Right atrium auricular region (tissue), 2 donors: Measurements from ENCODE around the gene VWA5B2. TPM values are rescaled to one million over a fixed set of nuclear protein-coding genes. Genes with fewer than 3 reads are reported as not detected.

Experiments used
- DNase-seq: peaks from one replicate; pipeline ENCODE4 v3.0.0-alpha.2; 2019; ENCODE audit warnings: low spot score
- H3K27ac ChIP-seq, 2 donors: fragments of 200-600 bp; sonication (generic); 1 replicate in 1 of 2; 2 replicates in 1 of 2; pipeline ENCODE4 v1.5.1; 2016 to 2019
- H3K27me3 ChIP-seq, 2 donors: fragments of 200-600 bp; sonication (generic); one replicate each; pipeline versions ENCODE4 v1.5.1 to v1.6.0; 2017 to 2019
- H3K36me3 ChIP-seq: fragments of 200-600 bp; sonication (generic); one replicate; pipeline ENCODE4 v1.5.1; 2016
- H3K4me1 ChIP-seq, 2 donors: fragments of 200-600 bp; sonication (generic); one replicate each; pipeline versions ENCODE4 v1.5.1 to v1.6.0; 2017 to 2019
- H3K4me3 ChIP-seq, 2 donors: fragments of 200-600 bp; sonication (generic); 1 replicate in 1 of 2; 2 replicates in 1 of 2; pipeline ENCODE4 v1.5.1; 2017 to 2019; ENCODE audit warnings: mild to moderate bottlenecking in 1 of 2, moderate library complexity in 1 of 2
- H3K9me3 ChIP-seq, 2 donors: fragments of 200-600 bp; sonication (generic); one replicate each; pipeline ENCODE4 v1.5.1; 2019
- total RNA-seq, 2 donors: library from RNA; depleted of rRNA; stranded (reverse); fragments of >200 nt; gene quantifications; one replicate each; pipeline ENCODE4 v1.1.0, GENCODE V29; 2016
- TF ChIP-seq, protein P1 (sequence below), 2 donors: fragments of 200-600 bp; sonication (generic); IDR thresholded peaks; one replicate each; pipeline ENCODE4 v1.5.1; 2019; ENCODE audit warnings: antibody characterized with exemption in 2 of 2

The VWA5B2 gene
- total RNA-seq, 2 donors from 2014 or later: not detected

DNA sequence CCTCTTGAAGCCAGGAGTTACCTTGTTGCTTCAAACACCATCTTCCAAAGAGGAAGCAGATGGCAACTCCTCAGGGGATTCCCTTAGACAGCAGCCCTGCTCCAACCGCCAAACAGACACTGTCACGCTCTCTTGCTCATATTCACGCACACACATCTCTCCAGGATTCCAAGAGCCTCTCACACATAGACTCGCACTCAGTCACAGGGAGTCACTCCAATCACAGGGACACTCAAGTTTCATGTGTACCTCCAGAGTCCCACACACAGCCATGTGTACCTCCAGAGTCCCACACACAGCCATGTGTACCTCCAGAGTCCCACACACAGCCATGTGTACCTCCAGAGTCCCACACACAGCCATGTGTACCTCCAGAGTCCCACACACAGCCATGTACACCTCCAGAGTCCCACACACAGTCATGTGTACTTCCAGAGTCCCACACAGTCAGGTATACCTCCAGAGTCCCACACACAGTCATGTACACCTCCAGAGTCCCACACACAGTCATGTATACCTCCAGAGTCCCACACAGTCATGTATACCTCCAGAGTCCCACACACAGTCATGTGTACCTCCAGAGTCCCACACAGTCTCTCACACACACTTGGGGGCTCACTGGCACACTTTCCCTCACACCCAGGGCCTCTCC is 6.1 kb downstream of the VWA5B2 start:
- TF ChIP-seq, protein P1, sequence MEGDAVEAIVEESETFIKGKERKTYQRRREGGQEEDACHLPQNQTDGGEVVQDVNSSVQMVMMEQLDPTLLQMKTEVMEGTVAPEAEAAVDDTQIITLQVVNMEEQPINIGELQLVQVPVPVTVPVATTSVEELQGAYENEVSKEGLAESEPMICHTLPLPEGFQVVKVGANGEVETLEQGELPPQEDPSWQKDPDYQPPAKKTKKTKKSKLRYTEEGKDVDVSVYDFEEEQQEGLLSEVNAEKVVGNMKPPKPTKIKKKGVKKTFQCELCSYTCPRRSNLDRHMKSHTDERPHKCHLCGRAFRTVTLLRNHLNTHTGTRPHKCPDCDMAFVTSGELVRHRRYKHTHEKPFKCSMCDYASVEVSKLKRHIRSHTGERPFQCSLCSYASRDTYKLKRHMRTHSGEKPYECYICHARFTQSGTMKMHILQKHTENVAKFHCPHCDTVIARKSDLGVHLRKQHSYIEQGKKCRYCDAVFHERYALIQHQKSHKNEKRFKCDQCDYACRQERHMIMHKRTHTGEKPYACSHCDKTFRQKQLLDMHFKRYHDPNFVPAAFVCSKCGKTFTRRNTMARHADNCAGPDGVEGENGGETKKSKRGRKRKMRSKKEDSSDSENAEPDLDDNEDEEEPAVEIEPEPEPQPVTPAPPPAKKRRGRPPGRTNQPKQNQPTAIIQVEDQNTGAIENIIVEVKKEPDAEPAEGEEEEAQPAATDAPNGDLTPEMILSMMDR (IDR thresholded peaks at IDR 0.05): no peak
- peaks cover 7 to 11% of the 10 kb centered on the region in 2 donors for H3K27me3 ChIP-seq

DNA sequence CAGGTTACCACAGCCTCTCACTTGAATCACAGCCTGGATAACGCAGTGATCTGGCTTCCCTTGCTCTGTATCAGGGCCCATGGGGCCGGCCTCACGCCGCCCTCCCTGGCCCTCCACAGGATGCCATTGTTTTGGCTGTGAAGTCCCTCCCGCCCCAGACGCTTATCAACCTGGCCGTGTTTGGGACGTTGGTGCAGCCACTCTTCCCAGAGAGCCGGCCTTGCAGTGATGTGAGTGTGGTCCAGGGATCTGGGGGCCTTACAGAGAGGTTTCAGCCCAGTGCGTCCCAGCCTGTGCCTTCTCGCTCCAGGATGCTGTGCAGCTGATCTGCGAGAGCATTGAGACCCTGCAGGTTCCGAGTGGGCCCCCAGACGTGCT is 6.6 kb downstream of the VWA5B2 start:
- Histone ChIP-seq H3K36me3 (no peaks in the 10 kb centered on the region), H3K9me3 (no peaks in the 10 kb centered on the region), H3K27ac (no peak overlapping the region), H3K4me1 (peaks cover 0 to under 1% of the 10 kb centered on the region in 2 donors), H3K27me3 (peaks cover 6 to 7% of the 10 kb centered on the region in 2 donors), H3K4me3 (no peak overlapping the region)
- TF ChIP-seq, protein P1 (IDR thresholded peaks at IDR 0.05): no peak
- no peak for DNase-seq

More for the DNA sequence above, 6.1 kb downstream of the VWA5B2 start:
- no peak for DNase-seq
- H3K36me3 ChIP-seq: no peaks in the 10 kb centered on the region
- no peak overlapping the region for H3K27ac ChIP-seq
- peaks cover 0 to 6% of the 10 kb centered on the region in 2 donors for H3K4me1 ChIP-seq
- H3K9me3 ChIP-seq: no peaks in the 10 kb centered on the region
- H3K4me3 ChIP-seq: no peak overlapping the region

DNA sequence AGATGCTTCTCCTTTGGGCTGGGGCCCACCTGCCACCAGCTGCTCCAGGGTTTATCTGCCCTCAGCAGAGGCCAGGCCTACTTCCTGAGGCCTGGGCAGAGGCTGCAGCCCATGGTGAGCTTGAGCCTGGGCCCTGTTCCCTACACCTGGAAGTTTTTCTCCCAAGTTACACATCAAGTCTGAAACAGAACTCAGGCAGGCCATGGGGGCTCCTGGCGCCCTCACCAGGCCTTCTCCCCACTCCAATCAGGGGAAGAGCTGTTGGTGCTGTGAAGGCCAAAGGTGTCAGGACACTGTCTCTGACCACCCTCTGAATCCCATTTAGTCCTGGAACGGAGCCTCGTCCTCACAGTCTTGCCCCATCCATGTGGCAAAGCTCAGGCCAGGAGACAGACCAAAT is 7.3 kb downstream of the VWA5B2 start:
- peaks cover under 1 to 4% of the 10 kb centered on the region in 2 donors for H3K27me3 ChIP-seq
- peaks cover 0 to 6% of the 10 kb centered on the region in 2 donors for H3K4me1 ChIP-seq
- no peaks in the 10 kb centered on the region for H3K9me3 ChIP-seq
- no peak overlapping the region for H3K4me3 ChIP-seq
- TF ChIP-seq, protein P1 (IDR thresholded peaks at IDR 0.05): no peak
- DNase-seq: no peak
- no peak overlapping the region for H3K27ac ChIP-seq
- no peaks in the 10 kb centered on the region for H3K36me3 ChIP-seq

DNA sequence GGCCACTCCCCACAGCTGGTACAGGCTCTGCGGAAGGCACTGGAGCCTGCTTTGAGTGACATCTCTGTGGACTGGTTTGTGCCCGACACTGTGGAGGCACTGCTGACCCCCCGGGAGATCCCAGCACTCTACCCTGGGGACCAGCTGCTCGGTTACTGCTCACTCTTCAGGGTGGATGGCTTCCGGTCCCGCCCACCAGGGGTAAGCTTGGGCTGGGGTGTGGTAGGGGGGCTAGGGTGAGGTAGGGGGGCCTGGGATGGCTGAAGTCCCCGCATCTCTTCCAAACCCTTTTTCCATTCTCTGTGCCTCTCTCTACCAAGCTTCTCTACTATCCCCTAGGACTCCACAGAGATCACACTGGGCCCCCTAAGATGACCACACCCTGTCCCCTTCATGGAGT is 7.8 kb downstream of the VWA5B2 start:
- H3K27me3 ChIP-seq: no peaks in the 10 kb centered on the region
- DNase-seq: no peak

DNA sequence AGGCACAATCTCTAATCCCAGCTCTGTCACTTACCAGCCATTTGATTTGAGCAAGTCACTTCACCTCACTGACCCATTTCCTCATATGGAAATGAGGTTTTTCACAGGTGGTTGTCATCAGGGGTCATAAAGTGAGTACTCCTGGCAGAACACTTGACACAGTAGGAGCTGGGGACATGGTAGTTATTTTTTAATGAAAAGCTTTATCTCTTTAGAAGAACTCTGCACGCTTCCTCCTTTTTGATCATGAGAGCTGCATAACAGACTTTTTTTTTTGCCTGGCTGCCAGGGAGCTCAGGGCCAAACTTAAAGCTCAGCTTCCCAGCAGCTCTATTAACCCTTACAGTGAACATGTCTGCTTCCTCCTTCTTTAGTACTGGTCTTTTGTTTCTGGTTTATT is 8.4 kb downstream of the VWA5B2 start:
- H3K9me3 ChIP-seq: no peaks in the 10 kb centered on the region
- TF ChIP-seq, protein P1 (IDR thresholded peaks at IDR 0.05): no peak
- H3K27ac ChIP-seq: no peak overlapping the region
- no peak for DNase-seq
- H3K4me3 ChIP-seq: no peak overlapping the region
- H3K36me3 ChIP-seq: peaks cover 7% of the 10 kb centered on the region
- no peaks in the 10 kb centered on the region for H3K27me3 ChIP-seq
- peaks cover 0 to 11% of the 10 kb centered on the region in 2 donors for H3K4me1 ChIP-seq

More for the DNA sequence above, 7.8 kb downstream of the VWA5B2 start:
- peaks cover 1% of the 10 kb centered on the region for H3K36me3 ChIP-seq
- H3K4me1 ChIP-seq: peaks cover 0 to 11% of the 10 kb centered on the region in 2 donors
- no peaks in the 10 kb centered on the region for H3K9me3 ChIP-seq
- no peak overlapping the region for H3K4me3 ChIP-seq
- no peak overlapping the region for H3K27ac ChIP-seq
- TF ChIP-seq, protein P1 (IDR thresholded peaks at IDR 0.05): no peak
